Aorta (tissue), 5 donors: ENCODE data around the gene TARBP1. TPM values are rescaled to one million over a fixed set of nuclear protein-coding genes. Genes with fewer than 3 reads are reported as not detected.
"Not testable (repeated sequence)": the region's sequence is repeated elsewhere in the genome, so short reads cannot be mapped to it uniquely, and the experiment has no call there.

Experiments used
- ATAC-seq: fragments of 200-7000 bp; cut with Tn5 transposase; one replicate; pipeline ENCODE4 v1.9.1; 2022; ENCODE audit warnings: moderate library complexity; ENCODE audit not compliant: low FRiP score
- DNase-seq, 2 donors: peaks; one replicate each; pipeline ENCODE4 v3.0.0-alpha.2; 2020
- H3K27ac ChIP-seq, 2 donors: one replicate each; pipeline ENCODE4 v1.5.1; 2013; ENCODE audit warnings: low read length in 2 of 2, mild to moderate bottlenecking in 2 of 2, moderate library complexity in 2 of 2, control low read depth in 1 of 2, inconsistent platforms in 1 of 2, low read depth in 1 of 2
- H3K27me3 ChIP-seq, 2 donors: one replicate each; pipeline ENCODE4 v1.6.1; 2013; ENCODE audit warnings: control low read depth in 1 of 2, low read length in 1 of 2, mild to moderate bottlenecking in 1 of 2, moderate library complexity in 1 of 2; ENCODE audit not compliant: insufficient read depth in 2 of 2, control insufficient read depth in 1 of 2
- H3K36me3 ChIP-seq, 2 donors: one replicate each; pipeline ENCODE4 v1.6.1; 2013; ENCODE audit warnings: control low read depth in 1 of 2, low read length in 1 of 2, mild to moderate bottlenecking in 1 of 2; ENCODE audit not compliant: insufficient read depth in 2 of 2, control insufficient read depth in 1 of 2
- H3K4me1 ChIP-seq, 2 donors: one replicate each; pipeline ENCODE4 v1.6.1; 2013; ENCODE audit warnings: low read length in 2 of 2, control low read depth in 1 of 2, mild to moderate bottlenecking in 1 of 2, moderate library complexity in 1 of 2; ENCODE audit not compliant: insufficient read depth in 2 of 2, control insufficient read depth in 1 of 2
- H3K4me3 ChIP-seq, 2 donors: one replicate each; pipeline ENCODE4 v1.5.1; 2013; ENCODE audit warnings: low read length in 2 of 2, control low read depth in 1 of 2, mild to moderate bottlenecking in 1 of 2
- H3K9me3 ChIP-seq: one replicate; pipeline ENCODE4 v1.6.1; 2013; ENCODE audit warnings: mild to moderate bottlenecking, low read length; ENCODE audit not compliant: control insufficient read depth
- WGBS, 2 donors: extraction: QIAGEN DNeasy Blood & Tissue Kit; methylation state at CpG; one replicate each; pipeline ENCODE4 v1.1.7; 2013; 5-methylcytosine and 5-hydroxymethylcytosine counted together
- intact Hi-C, 2 donors: fragments of 100-400 bp; cut with DNase I; formaldehyde crosslinking; loops; one replicate each; pipeline versions ENCODE4 v1.14.2 to v1.15.0; 2022
- polyA plus RNA-seq, 2 donors: library from polyadenylated mRNA; stranded (reverse); fragments of 200-250 nt; gene quantifications; one replicate each; pipeline ENCODE4 v1.2.3, GENCODE V29; 2013
- total RNA-seq, 2 donors: library from RNA; stranded (reverse); fragmentation: NEBNext Ultra II Directional; extraction: Animal tissue kit (Norgen Biotek cat#: 25700); gene quantifications; one replicate each; pipeline ENCODE4 v1.2.1, GENCODE V29; 2021
- donor health status: healthy with polysubstance abuse.
- donor health status: Bipolar disorder and iron deficiency.
- donor health status: DM: no; HTN: no; CAD: no.
- donor health status: DM: no; HTN: no; CAD: no.
- donor health status: DM: yes; HTN: yes; CAD: no.

TARBP1 gene
- total and polyA plus RNA-seq, 4 donors: 3.1 to 23.2 (median 14.2) TPM

- H3K4me1 ChIP-seq: peaks cover 4 to 9% of the 10 kb centered on the region in 2 donors
- no peak for ATAC-seq
- H3K36me3 ChIP-seq: no peaks in the 10 kb centered on the region
- no peak overlapping the region for H3K27ac ChIP-seq
- H3K27me3 ChIP-seq: no peaks in the 10 kb centered on the region
- no peak overlapping the region for H3K4me3 ChIP-seq
- WGBS, 2 donors: 96% methylated on average over 10 of the region's 10 CpGs
- H3K9me3 ChIP-seq: no peaks in the 10 kb centered on the region
- intact Hi-C loops: no loop called here
- DNase-seq: no peak
Observed at GRCh38 chr1:234519506-234519905, 40.5 kb upstream of the TARBP1 start.

- Histone ChIP-seq H3K4me3 (no peak overlapping the region), H3K27ac (no peak overlapping the region), H3K27me3 (no peaks in the 10 kb centered on the region), H3K9me3 (no peaks in the 10 kb centered on the region), H3K36me3 (no peaks in the 10 kb centered on the region), H3K4me1 (peaks cover 4 to 9% of the 10 kb centered on the region in 2 donors)
- ATAC-seq (no peak), DNase-seq (no peak)
- intact Hi-C loops: no loop called here
- 83 to 84% methylated on average over 10 of the region's 10 CpGs for WGBS, 2 donors
Observed at GRCh38 chr1:234518876-234519275, 39.9 kb upstream of the TARBP1 start.

- DNase-seq, H3K27ac ChIP-seq, ATAC-seq, H3K27me3 ChIP-seq, H3K9me3 ChIP-seq, H3K36me3 ChIP-seq, H3K4me3 ChIP-seq, intact Hi-C loops, H3K4me1 ChIP-seq: not testable (repeated sequence)
- WGBS, 2 donors: 83 to 87% methylated on average over 9 to 10 of the region's 10 CpGs
Observed at GRCh38 chr1:234518086-234518485, 39.1 kb upstream of the TARBP1 start.

GRCh38 chr1:234517110-234517802 lies 38.3 kb upstream of the TARBP1 start:
- Histone ChIP-seq H3K4me1 (peaks cover 0 to 9% of the 10 kb centered on the region in 2 donors), H3K9me3 (no peaks in the 10 kb centered on the region), H3K4me3 (no peak overlapping the region), H3K27ac (no peak overlapping the region), H3K27me3 (no peaks in the 10 kb centered on the region), H3K36me3 (no peaks in the 10 kb centered on the region)
- WGBS, 2 donors: 91% methylated on average over 9 of the region's 9 CpGs
- intact Hi-C loops: no loop called here
- DNase-seq (no peak), ATAC-seq (no peak)

- no peak for ATAC-seq
- H3K9me3 ChIP-seq: no peaks in the 10 kb centered on the region
- no peak for DNase-seq
- peaks cover 0 to 9% of the 10 kb centered on the region in 2 donors for H3K4me1 ChIP-seq
- no peaks in the 10 kb centered on the region for H3K27me3 ChIP-seq
- no peak overlapping the region for H3K27ac ChIP-seq
- no peaks in the 10 kb centered on the region for H3K36me3 ChIP-seq
- WGBS, 2 donors: 30 to 39% methylated on average over 3 of the region's 3 CpGs
- intact Hi-C loops: no loop called here
- H3K4me3 ChIP-seq: no peak overlapping the region
Observed at GRCh38 chr1:234515821-234516241, 36.9 kb upstream of the TARBP1 start.

- intact Hi-C loops: no loop called here
- ATAC-seq: no peak
Observed at GRCh38 chr1:234515411-234515810, 36.4 kb upstream of the TARBP1 start.

GRCh38 chr1:234512451-234512861 lies 33.5 kb upstream of the TARBP1 start:
- no peak overlapping the region for H3K4me3 ChIP-seq
- peak in 1 of 2 donors; percentile 68 for DNase-seq
- H3K36me3 ChIP-seq: no peaks in the 10 kb centered on the region
- ATAC-seq: no peak
- H3K27ac ChIP-seq: no peak overlapping the region
- 79 to 80% methylated on average over 5 of the region's 5 CpGs for WGBS, 2 donors
- intact Hi-C loops: no loop called here
- H3K9me3 ChIP-seq: no peaks in the 10 kb centered on the region
- no peaks in the 10 kb centered on the region for H3K27me3 ChIP-seq
- peaks cover 0 to 9% of the 10 kb centered on the region in 2 donors for H3K4me1 ChIP-seq

More at GRCh38 chr1:234515411-234515810, 36.4 kb upstream of the TARBP1 start:
- 50 to 58% methylated on average over 2 of the region's 2 CpGs for WGBS, 2 donors
- peak overlapping the region in 1 of 2 donors; percentile 58 for H3K27ac ChIP-seq
- no peaks in the 10 kb centered on the region for H3K9me3 ChIP-seq
- peaks cover 0 to 9% of the 10 kb centered on the region in 2 donors for H3K4me1 ChIP-seq
- no peak overlapping the region for H3K4me3 ChIP-seq
- H3K27me3 ChIP-seq: no peaks in the 10 kb centered on the region
- H3K36me3 ChIP-seq: no peaks in the 10 kb centered on the region
- no peak for DNase-seq

- intact Hi-C loops: no loop called here
- Histone ChIP-seq H3K4me3 (no peak overlapping the region), H3K4me1 (no peaks in the 10 kb centered on the region), H3K27me3 (no peaks in the 10 kb centered on the region), H3K9me3 (no peaks in the 10 kb centered on the region), H3K36me3 (no peaks in the 10 kb centered on the region), H3K27ac (no peak overlapping the region)
- no peak for DNase-seq
- no peak for ATAC-seq
- 49 to 50% methylated on average over 8 to 9 of the region's 9 CpGs for WGBS, 2 donors
Observed at GRCh38 chr1:234509457-234510328, 30.7 kb upstream of the TARBP1 start.
